Thoracic aorta (tissue), 2 donors: ENCODE measurements around the gene RYR1. TPM values are rescaled to one million over a fixed set of nuclear protein-coding genes. Genes with fewer than 3 reads are reported as not detected.
"Not testable (repeated sequence)": the region's sequence is repeated elsewhere in the genome, so short reads cannot be mapped to it uniquely, and the experiment has no call there.

Experiments used
- ATAC-seq: fragments of 150-250 bp; one replicate; pipeline ENCODE4 v1.8.0; 2017; ENCODE audit warnings: low read depth; ENCODE audit not compliant: insufficient number of reproducible peaks, low FRiP score
- DNase-seq: peaks from one replicate; pipeline ENCODE4 v3.0.0-alpha.2; 2020; ENCODE audit warnings: low spot score
- H3K27ac ChIP-seq, 2 donors: fragments of 200-600 bp; sonication (generic); 1 replicate in 1 of 2; 2 replicates in 1 of 2; pipeline ENCODE4 v1.5.1; 2016; ENCODE audit warnings: mild to moderate bottlenecking in 2 of 2, moderate library complexity in 2 of 2
- H3K27me3 ChIP-seq: fragments of 200-600 bp; sonication (generic); replicated peaks from 2 replicates; pipeline ENCODE4 v1.6.0; 2016; ENCODE audit warnings: mild to moderate bottlenecking; ENCODE audit not compliant: insufficient read depth
- H3K36me3 ChIP-seq: fragments of 200-600 bp; sonication (generic); one replicate; pipeline ENCODE4 v1.5.1; 2016
- H3K4me1 ChIP-seq, 2 donors: fragments of 200-600 bp; sonication (generic); 1 replicate in 1 of 2; 2 replicates in 1 of 2; pipeline versions ENCODE4 v1.5.1 to v1.6.0; 2016; ENCODE audit warnings: low read depth in 2 of 2, mild to moderate bottlenecking in 1 of 2; ENCODE audit not compliant: control insufficient read depth in 1 of 2
- H3K4me3 ChIP-seq: fragments of 200-600 bp; sonication (generic); 2 replicates; pipeline ENCODE4 v1.5.1; 2016; ENCODE audit warnings: mild to moderate bottlenecking
- H3K9me3 ChIP-seq: fragments of 200-600 bp; sonication (generic); 2 replicates; pipeline ENCODE4 v1.5.1; 2016
- CTCF ChIP-seq: fragments of 200-600 bp; sonication (generic); IDR thresholded peaks from one replicate; pipeline ENCODE4 v1.5.1; 2019; ENCODE audit warnings: antibody characterized with exemption
- total RNA-seq, 2 donors: library from RNA; depleted of rRNA; stranded (reverse); fragments of >200 nt; gene quantifications; one replicate each; pipeline versions ENCODE4 v1.1.0 to v1.2.3, GENCODE V29; 2016

Gene RYR1
- total RNA-seq, 2 donors from 2014 or later: 3.8 to 4.3 TPM

GRCh38 chr19:38618590-38619360, 185.3 kb downstream of the RYR1 start, which contains the start of gene EIF3K:
Gene EIF3K, plus strand, starts transcription at chr19:38619188. Its CDS starts 81 bp downstream, at chr19:38619269.
- Histone ChIP-seq H3K27me3 (no peaks in the 10 kb centered on the region), H3K4me1 (peaks cover 10 to 18% of the 10 kb centered on the region in 2 donors), H3K27ac (peak within 1 kb of the TSS; percentile 74 to 84), H3K9me3 (no peaks in the 10 kb centered on the region), H3K4me3 (peak within 1 kb of the TSS; percentile 99), H3K36me3 (peaks cover 29% of the 10 kb centered on the region)
- ATAC-seq (peak; percentile 98), DNase-seq (peak; percentile 91)
- no peak for TF ChIP-seq CTCF

GRCh38 chr19:38619361-38620174, 186.1 kb downstream of the RYR1 start:
- H3K27ac ChIP-seq: peak overlapping the region; percentile 74 to 84
- peaks cover 10 to 18% of the 10 kb centered on the region in 2 donors for H3K4me1 ChIP-seq
- ATAC-seq (no peak), DNase-seq (no peak)
- peaks cover 37% of the 10 kb centered on the region for H3K36me3 ChIP-seq
- no peak for TF ChIP-seq CTCF
- H3K4me3 ChIP-seq: peak overlapping the region; percentile 99
- H3K27me3 ChIP-seq: no peaks in the 10 kb centered on the region
- H3K9me3 ChIP-seq: no peaks in the 10 kb centered on the region

GRCh38 chr19:38624822-38625221, 191.3 kb downstream of the RYR1 start:
- ATAC-seq (no peak), DNase-seq (no peak)
- Histone ChIP-seq H3K27ac (no peak overlapping the region), H3K9me3 (no peaks in the 10 kb centered on the region), H3K27me3 (no peaks in the 10 kb centered on the region), H3K4me3 (no peak overlapping the region), H3K4me1 (peaks cover under 1 to 5% of the 10 kb centered on the region in 2 donors), H3K36me3 (peaks cover 70% of the 10 kb centered on the region)
- no peak for TF ChIP-seq CTCF

GRCh38 chr19:38626401-38626800, 192.9 kb downstream of the RYR1 start:
- TF ChIP-seq CTCF: no peak
- no peaks in the 10 kb centered on the region for H3K27me3 ChIP-seq
- H3K27ac ChIP-seq: no peak overlapping the region
- H3K4me1 ChIP-seq: no peaks in the 10 kb centered on the region
- H3K9me3 ChIP-seq: no peaks in the 10 kb centered on the region
- peaks cover 65% of the 10 kb centered on the region for H3K36me3 ChIP-seq
- no peak overlapping the region for H3K4me3 ChIP-seq
- ATAC-seq (no peak), DNase-seq (no peak)

GRCh38 chr19:38629568-38629967, 196.1 kb downstream of the RYR1 start:
- no peak for ATAC-seq
- Histone ChIP-seq H3K4me3 (no peak overlapping the region), H3K9me3 (no peaks in the 10 kb centered on the region), H3K27ac (no peak overlapping the region), H3K4me1 (peaks cover 0 to 6% of the 10 kb centered on the region in 2 donors), H3K27me3 (no peaks in the 10 kb centered on the region), H3K36me3 (peaks cover 49% of the 10 kb centered on the region)
- TF ChIP-seq CTCF: no peak
- no peak for DNase-seq

GRCh38 chr19:38631301-38631700, 197.8 kb downstream of the RYR1 start:
- ATAC-seq, DNase-seq, H3K27me3 ChIP-seq, H3K4me1 ChIP-seq, H3K4me3 ChIP-seq, H3K27ac ChIP-seq, H3K9me3 ChIP-seq: not testable (repeated sequence)
- H3K36me3 ChIP-seq: peaks cover 41% of the 10 kb centered on the region

GRCh38 chr19:38631811-38632475, 198.5 kb downstream of the RYR1 start:
- H3K4me3 ChIP-seq, DNase-seq, H3K9me3 ChIP-seq, H3K4me1 ChIP-seq, H3K27me3 ChIP-seq, H3K27ac ChIP-seq, ATAC-seq: not testable (repeated sequence)
- H3K36me3 ChIP-seq: peaks cover 36% of the 10 kb centered on the region
